HG03280 (cell line): ENCODE results near the gene SLC24A3.
"Not testable (repeated sequence)": the region's sequence is repeated elsewhere in the genome, so short reads cannot be mapped to it uniquely, and the experiment has no call there.

Experiments used
- ATAC-seq: cut with Tn5 transposase; IDR thresholded peaks from one replicate; pipeline ENCODE4 v1.9.1; 2021; ENCODE audit warnings: mild to moderate bottlenecking, moderate library complexity; ENCODE audit not compliant: unreplicated experiment

SLC24A3 gene

GRCh38 chr20:19727251-19727847 is 514.9 kb downstream of the SLC24A3 start:
- ATAC-seq = no peak

GRCh38 chr20:19729672-19730071 is 517.2 kb downstream of the SLC24A3 start:
- ATAC-seq = no peak

GRCh38 chr20:19730706-19731105 is 518.3 kb downstream of the SLC24A3 start:
- ATAC-seq = no peak

GRCh38 chr20:19734811-19735210 is 522.4 kb downstream of the SLC24A3 start:
- no peak for ATAC-seq

DNA sequence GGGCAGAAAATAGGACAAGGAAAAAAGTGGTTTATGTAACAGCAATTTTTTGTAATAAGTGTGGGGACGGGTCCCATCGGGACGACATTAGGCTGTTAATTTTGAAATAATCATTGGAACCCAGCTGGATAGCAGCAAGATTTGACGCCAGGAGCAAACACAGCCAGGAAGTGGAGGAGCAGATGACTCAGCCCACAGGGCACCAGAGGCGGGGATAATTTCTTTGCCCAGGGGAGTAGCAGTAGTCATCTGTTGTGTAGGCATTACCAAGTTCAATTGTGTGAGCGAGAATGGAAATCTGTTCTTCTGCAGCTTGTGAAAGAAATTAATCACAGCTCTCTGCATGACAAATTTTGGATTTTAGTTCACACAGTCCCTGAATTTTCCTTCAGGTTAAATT is 523.0 kb downstream of the SLC24A3 start:
- no peak for ATAC-seq

- no peak for ATAC-seq
Observed at GRCh38 chr20:19737025-19737424, 524.6 kb downstream of the SLC24A3 start.

DNA sequence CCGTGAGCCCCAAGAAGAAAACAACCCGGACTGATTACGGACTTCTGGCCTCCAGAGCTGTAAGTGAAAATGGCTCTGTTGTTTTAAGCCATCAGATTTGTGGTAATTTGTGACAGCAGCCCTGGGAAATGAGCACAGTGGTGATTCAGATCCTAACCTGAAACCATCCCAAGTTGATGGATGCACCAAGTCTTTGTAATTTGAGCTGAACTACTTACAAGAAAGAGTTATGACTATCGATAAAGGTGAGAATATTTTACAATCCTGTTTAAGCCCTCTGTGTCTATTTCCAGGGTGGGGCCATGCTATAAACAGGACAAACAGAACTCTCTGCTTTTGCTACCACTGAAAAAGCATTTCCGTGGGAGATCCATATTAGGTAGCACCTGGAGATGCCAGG is 526.5 kb downstream of the SLC24A3 start:
- ATAC-seq = no peak

DNA sequence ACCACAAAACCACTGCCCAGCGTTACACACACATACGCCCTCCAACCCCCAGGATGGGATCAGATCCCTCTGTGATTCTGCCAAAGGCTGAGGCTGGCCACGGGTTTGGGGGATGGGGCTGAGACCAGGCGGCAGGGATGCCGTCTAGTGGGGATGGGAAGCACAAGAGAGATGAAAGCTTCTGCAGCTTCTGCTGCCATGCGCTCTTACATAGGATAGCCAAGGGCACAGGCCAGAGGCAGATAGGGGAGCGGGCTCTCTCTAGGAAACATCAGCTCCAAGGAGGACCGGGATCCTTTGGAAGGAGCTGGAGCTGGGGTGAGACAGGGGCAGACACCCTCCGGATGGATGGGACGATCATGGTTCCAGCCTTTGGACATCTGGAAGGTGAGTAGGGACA is 526.9 kb downstream of the SLC24A3 start:
- ATAC-seq = no peak

DNA sequence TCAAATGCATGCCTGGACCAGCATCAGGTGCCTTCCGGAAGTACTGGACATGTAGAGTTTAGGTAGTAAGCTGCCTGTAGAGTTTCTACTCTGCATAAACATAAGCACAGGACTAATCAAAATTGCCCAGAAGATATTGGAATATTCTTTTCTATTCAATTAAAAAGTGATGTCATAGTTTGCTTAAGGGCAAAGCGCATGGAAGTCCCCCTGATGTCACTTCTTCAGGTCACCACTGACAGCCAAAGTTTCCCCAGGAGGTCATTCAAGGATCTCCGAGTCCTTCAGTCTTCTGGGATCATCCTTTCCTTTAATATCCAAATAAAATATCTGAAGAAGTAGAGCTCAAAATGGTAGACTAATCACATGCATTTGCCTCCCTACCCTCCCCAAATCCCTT is 528.1 kb downstream of the SLC24A3 start:
- ATAC-seq = no peak

GRCh38 chr20:19741924-19742323 is 529.5 kb downstream of the SLC24A3 start:
- ATAC-seq = no peak

GRCh38 chr20:19742974-19743639 is 530.7 kb downstream of the SLC24A3 start:
- ATAC-seq = no peak

- no peak for ATAC-seq
Observed at GRCh38 chr20:19743640-19743995, 531.2 kb downstream of the SLC24A3 start.

GRCh38 chr20:19745106-19745505 is 532.7 kb downstream of the SLC24A3 start:
- ATAC-seq = no peak

DNA sequence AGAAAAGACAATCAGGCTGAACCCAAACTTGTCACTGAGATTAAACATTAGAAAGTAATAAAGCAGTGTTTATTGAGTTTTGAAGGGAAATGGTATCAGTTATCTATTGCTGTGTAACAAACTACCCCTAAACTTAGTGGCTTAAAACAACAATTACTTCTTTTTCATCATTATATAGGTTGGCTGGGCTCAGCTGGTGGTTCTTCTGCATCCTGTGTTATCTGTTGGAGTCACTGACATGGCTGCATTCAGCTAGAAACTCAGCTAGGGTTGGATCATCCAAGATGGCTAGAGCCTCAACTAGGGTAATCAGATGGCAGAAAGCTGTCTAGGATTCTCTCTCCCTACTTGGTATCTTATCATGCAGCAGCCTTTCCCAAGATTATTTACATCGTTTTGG is 533.1 kb downstream of the SLC24A3 start:
- ATAC-seq = no peak

DNA sequence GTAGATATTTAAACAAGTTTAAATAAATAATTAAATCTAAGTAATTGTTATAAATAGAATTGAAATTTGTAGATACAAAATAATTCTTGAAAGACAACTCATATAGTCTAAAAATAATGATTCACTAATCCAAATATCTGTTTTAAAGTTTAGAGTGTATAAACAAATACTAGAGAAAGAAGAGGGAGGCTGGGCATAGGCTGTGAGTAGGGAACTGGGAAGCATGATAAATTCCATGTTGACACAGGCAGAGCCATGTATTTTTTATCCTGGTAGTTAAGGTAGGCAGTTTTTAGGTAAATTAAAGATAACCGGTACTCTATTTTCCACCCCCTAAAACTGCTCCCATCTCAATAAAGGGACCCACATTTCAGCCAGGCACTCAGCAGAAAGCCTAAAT is 534.0 kb downstream of the SLC24A3 start:
- no peak for ATAC-seq

DNA sequence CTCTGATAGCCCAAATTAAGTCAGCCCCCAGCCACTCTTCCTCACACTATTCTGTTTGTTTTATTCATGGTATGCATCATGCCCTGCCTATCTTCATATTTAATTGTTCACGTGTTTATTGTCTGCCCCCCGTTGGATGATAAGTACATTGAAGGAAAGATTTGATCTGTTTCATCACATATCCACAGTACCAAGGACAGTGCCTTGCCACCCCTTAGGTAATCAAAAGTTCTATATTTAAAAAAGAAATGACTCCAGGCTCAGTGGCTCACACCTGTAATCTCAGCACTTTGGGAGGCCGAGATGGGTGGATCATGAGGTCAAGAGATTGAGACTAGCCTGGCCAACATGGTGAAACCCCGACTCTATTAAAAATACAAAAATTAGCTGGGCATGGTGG is 535.5 kb downstream of the SLC24A3 start:
- no peak for ATAC-seq

DNA sequence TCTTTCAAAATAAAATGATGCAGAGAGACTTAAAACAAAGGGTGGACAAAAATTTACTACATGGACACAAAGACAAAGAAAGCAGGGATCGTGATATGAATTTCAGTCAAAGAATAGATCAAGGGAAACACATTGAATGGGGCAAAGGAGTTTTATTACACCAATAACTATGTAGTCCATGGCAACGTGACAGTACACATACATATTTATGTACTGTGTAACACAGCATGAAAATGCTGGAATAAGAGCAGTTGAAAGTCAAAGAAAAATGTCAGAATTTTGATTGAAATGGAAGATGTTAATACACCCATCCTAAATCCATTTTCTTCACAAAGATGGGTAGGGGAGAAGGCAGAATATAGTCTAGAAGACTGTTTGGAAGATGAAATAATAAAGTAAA is 536.2 kb downstream of the SLC24A3 start:
- ATAC-seq = no peak

DNA sequence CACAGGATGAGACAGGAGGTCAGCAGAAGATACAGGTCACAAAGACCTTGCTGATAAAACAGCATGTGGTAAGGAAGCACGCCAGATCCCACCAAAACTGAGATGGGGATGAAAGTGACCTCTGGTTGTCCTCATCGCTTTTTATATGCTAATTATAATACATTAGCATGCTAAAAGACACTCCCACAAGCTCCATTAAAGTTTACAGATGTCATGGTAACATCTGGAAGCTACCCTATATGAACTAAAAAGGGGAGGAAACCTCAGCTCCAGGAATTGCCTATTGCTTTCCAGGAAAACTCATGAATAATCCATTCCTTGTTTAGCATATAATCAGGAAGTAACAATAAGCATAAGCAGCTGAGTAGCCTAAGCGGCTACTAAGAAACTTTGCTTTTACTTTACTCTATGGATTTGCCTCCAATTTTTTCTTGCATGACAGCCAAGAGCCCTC is 537.2 kb downstream of the SLC24A3 start:
- no peak for ATAC-seq

GRCh38 chr20:19750101-19750606 is 537.7 kb downstream of the SLC24A3 start:
- no peak for ATAC-seq

- ATAC-seq = no peak
Observed at GRCh38 chr20:19750907-19751636, 538.6 kb downstream of the SLC24A3 start.

DNA sequence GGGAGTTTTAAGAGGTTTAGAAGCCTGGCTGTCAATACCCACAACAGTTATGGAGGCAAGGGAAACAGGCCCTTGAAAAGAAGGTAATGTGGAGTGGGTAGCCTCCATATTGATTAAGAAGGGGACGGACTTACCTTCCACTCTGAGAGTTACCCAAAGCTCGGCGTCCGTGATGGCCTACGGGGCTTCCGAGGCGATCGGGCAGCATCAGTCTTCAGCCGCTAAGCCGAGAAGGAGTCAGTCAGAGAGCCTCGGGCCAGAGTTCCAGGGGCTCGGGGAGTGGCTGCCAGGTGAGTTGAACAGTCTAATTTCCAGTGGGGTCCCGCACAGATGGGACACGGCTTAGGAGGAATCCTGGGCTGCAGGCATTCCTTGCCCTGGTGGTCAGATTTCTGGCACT is 541.8 kb downstream of the SLC24A3 start:
- not testable (repeated sequence) for ATAC-seq
